ENCODE measurements around the gene VWA2. TPM values are rescaled to one million over a fixed set of nuclear protein-coding genes. Genes with fewer than 3 reads are reported as not detected.

The VWA2 gene
- polyA plus RNA-seq, 3 donors = not detected

DNA sequence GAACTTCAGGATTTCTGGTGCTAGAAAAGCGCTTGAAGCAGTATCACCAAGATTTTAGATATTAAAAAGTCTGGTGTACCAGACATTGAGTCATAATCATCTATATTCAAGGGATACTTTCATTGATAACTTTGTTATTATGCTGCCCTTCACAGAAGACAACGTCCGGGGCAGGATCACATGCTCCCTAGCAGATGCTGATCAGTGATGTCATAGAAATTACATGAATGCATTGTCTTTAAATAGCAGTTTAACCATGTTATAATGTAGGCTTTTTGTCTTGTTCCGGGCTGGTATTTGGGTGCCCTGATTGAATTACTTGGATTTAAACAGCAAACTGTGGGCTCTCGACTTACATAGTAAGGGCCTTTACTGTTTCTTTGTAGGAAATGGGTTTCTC is 54.0 kb downstream of the VWA2 start:
- no peaks in the 10 kb centered on the region for H3K4me1 Mint-ChIP-seq
- Histone ChIP-seq H3K9ac (ENCODE audit: insufficient read depth, low read length, poor library complexity, severe bottlenecking) (no peak overlapping the region), H4K20me1 (ENCODE audit: insufficient read depth, low read length) (no peaks in the 10 kb centered on the region), H3K4me2 (replicated peaks; ENCODE audit: extremely low read depth, low read length, poor library complexity, severe bottlenecking) (no peak overlapping the region), H3K79me2 (ENCODE audit: insufficient read depth, low read length) (no peaks in the 10 kb centered on the region), H3K27me3 (ENCODE audit: control insufficient read depth in 2 of 2, insufficient read depth in 2 of 2, low read length in 2 of 2) (no peaks in the 10 kb centered on the region), H3K4me1 (ENCODE audit: control insufficient read depth in 1 of 2, insufficient read depth in 2 of 2, low read length in 2 of 2) (no peaks in the 10 kb centered on the region), H3K27ac (ENCODE audit: low read depth in 1 of 2, low read length in 2 of 2) (no peak overlapping the region), H2AFZ (ENCODE audit: insufficient read depth, low read depth, low read length, poor library complexity, severe bottlenecking) (no peak overlapping the region), H3K4me3 (replicated peaks in 1 of 3; ENCODE audit: low read depth in 2 of 3, low read length in 3 of 3) (no peak overlapping the region), H3K9me3 (replicated peaks in 1 of 2; ENCODE audit: control insufficient read depth in 1 of 2, insufficient read depth in 1 of 2, low read length in 2 of 2) (peaks cover 9 to 24% of the 10 kb centered on the region in 2 donors), H3K36me3 (replicated peaks in 1 of 2; ENCODE audit: control insufficient read depth in 1 of 2, insufficient read depth in 2 of 2, low read length in 2 of 2) (no peaks in the 10 kb centered on the region)
- DNase-seq = no peak
- H3K9me3 Mint-ChIP-seq = peaks cover 12 to 23% (median 18%) of the 10 kb centered on the region in 7 donors
- peaks cover 0 to 4% (median 1%) of the 10 kb centered on the region in 3 donors for H3K27me3 Mint-ChIP-seq (ENCODE audit: low read depth in 3 of 3)
- no peak overlapping the region for H3K27ac Mint-ChIP-seq
- H3K4me3 Mint-ChIP-seq = no peak overlapping the region
- no peaks in the 10 kb centered on the region for H3K36me3 Mint-ChIP-seq
- intact Hi-C loops (cut with micrococcal nuclease) = no loop called here
- TF ChIP-seq CTCF (IDR thresholded peaks at IDR 0.05) = no peak
- WGBS (ENCODE audit: insufficient coverage) = 100% methylated on average over 3 of the region's 5 CpGs

GRCh38 chr10:114294549-114294948 is 55.5 kb downstream of the VWA2 start:
- no peak overlapping the region for H2AFZ ChIP-seq (ENCODE audit: insufficient read depth, low read depth, low read length, poor library complexity, severe bottlenecking)
- no peak overlapping the region for H3K4me2 ChIP-seq (replicated peaks; ENCODE audit: extremely low read depth, low read length, poor library complexity, severe bottlenecking)
- H3K4me1 Mint-ChIP-seq = no peaks in the 10 kb centered on the region
- no peak overlapping the region for H3K27ac Mint-ChIP-seq
- no peak for TF ChIP-seq CTCF (IDR thresholded peaks at IDR 0.05)
- no peaks in the 10 kb centered on the region for H4K20me1 ChIP-seq (ENCODE audit: insufficient read depth, low read length)
- no peak overlapping the region for H3K4me3 Mint-ChIP-seq
- no peak for DNase-seq
- peaks cover 9 to 24% of the 10 kb centered on the region in 2 donors for H3K9me3 ChIP-seq (replicated peaks in 1 of 2; ENCODE audit: control insufficient read depth in 1 of 2, insufficient read depth in 1 of 2, low read length in 2 of 2)
- H3K9ac ChIP-seq (ENCODE audit: insufficient read depth, low read length, poor library complexity, severe bottlenecking) = no peak overlapping the region
- no peaks in the 10 kb centered on the region for H3K4me1 ChIP-seq (ENCODE audit: control insufficient read depth in 1 of 2, insufficient read depth in 2 of 2, low read length in 2 of 2)
- intact Hi-C loops (cut with micrococcal nuclease) = no loop called here
- no peak overlapping the region for H3K4me3 ChIP-seq (replicated peaks in 1 of 3; ENCODE audit: low read depth in 2 of 3, low read length in 3 of 3)
- H3K36me3 Mint-ChIP-seq = no peaks in the 10 kb centered on the region
- no peak overlapping the region for H3K27ac ChIP-seq (ENCODE audit: low read depth in 1 of 2, low read length in 2 of 2)
- H3K27me3 Mint-ChIP-seq (ENCODE audit: low read depth in 3 of 3) = peaks cover 0 to 4% (median 1%) of the 10 kb centered on the region in 3 donors
- H3K9me3 Mint-ChIP-seq = peaks cover 12 to 23% (median 18%) of the 10 kb centered on the region in 7 donors
- no peaks in the 10 kb centered on the region for H3K79me2 ChIP-seq (ENCODE audit: insufficient read depth, low read length)
- no peaks in the 10 kb centered on the region for H3K36me3 ChIP-seq (replicated peaks in 1 of 2; ENCODE audit: control insufficient read depth in 1 of 2, insufficient read depth in 2 of 2, low read length in 2 of 2)
- no peaks in the 10 kb centered on the region for H3K27me3 ChIP-seq (ENCODE audit: control insufficient read depth in 2 of 2, insufficient read depth in 2 of 2, low read length in 2 of 2)

Data from CD14-positive monocyte (primary cell).